GM18873 (cell line): ENCODE results near the gene PARD3.

Experiments
- ATAC-seq: cut with Tn5 transposase; IDR thresholded peaks from one replicate; pipeline ENCODE4 v1.9.1; 2021; ENCODE audit warnings: mild to moderate bottlenecking, moderate library complexity, moderate number of reproducible peaks; ENCODE audit not compliant: unreplicated experiment, low FRiP score

The PARD3 gene

DNA sequence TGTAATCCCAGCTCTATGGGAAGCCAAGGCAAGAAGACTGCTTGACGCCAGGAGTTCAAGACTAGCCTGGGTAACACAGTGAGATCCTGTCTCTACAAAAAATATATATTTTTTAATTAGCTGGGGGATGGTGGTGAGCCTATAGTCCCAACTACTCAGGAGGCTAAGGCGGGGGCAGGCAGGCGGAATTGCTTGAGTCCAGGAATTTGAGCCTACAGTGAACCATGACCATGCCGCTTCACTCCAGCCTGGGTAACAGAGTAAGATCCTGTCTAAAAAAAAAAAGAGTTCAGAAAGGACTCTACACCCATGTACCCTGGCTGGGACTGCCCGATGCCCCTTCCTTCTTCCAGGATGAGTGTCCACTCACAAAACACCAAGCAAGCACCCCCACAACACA, 648.7 kb downstream of the PARD3 start:
- ATAC-seq, result no peak

- ATAC-seq, result no peak
Measured at GRCh38 chr10:34164029-34164428, 651.1 kb downstream of the PARD3 start.

DNA sequence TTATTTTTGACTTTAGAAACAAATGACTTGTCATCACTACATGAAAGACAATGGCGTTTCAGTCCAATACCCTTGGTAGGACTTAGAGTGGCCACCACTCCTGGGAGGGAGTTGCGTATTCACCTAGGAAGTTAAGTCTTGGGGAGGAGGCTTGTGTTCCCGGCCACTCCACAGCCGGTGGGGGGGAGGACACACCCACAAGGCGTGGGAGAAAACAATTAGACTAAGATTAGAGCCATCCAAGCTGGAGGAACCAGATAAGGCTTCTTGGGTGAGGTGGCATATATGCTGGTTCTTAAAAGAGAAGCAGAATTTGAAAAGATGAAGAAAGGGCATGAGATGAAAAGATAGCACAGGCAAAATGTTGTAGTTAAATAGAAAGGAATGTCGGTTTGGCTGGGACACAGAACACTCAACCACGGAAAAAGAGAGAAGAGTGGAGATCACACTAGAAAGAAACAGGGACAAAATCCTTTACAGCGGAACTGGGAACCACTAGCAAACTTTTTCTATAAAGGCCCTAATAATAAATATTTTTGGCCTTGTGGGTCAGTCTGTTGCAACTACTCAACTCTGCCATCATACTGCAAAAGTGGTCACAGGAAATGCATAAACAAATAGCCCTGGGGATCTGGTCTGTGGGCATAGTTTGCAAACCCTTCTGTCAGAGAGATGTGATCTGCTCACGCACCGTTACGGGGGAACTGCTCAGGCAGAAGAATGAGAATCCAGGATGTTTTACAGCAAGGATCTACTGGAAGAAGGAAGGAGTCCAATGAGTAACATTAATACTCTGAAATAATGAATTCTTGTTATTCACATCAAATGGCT, 651.8 kb downstream of the PARD3 start:
- ATAC-seq, result no peak

DNA sequence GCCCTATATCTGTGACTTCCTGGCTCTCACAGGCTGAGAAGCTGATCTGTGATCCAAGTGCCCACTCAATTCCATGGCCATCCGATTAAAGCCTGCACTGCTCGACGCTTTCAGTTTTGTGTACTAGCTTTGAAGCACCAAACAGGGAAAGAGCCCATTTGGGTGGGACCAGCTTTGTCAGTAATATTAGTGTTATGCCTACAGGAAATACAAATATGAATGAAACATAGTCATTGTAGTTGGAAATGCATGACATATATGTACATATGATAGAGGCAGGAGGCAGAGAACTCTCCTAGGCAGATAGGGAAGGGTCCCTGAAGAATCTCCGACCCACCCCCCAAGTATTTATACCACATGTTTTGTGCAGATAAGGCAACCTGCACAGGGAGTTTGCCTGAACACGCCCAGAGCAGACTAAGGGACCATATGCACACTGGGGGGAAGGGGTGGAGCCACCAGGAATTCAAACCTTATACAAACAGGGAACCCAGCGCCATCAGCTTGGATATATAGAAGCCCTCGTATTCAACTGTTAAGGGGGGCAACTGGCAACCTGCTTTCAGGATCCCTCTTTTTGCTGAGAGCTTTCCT, 653.2 kb downstream of the PARD3 start:
- no peak for ATAC-seq

GRCh38 chr10:34160595-34160994, 654.5 kb downstream of the PARD3 start:
- no peak for ATAC-seq

DNA sequence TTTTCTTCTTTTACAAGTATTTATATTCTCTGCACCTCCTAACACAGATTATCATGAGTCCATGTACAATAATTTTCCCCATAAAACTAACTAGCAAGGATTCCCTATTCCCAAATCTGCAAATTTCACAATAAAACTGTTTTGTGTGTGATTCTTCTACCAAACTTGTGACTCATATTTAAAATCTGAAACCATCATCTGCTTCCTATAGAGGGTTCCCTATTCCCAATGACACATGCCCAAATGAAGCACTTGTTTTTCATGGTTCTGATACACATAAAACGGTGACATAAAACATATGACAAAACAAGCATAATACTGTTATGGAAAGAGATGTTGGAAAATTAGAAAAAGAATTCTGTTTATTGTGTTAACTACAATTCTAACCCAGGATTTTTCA, 657.6 kb downstream of the PARD3 start:
- no peak for ATAC-seq

- ATAC-seq, result no peak
Measured at GRCh38 chr10:34156781-34157425, 658.2 kb downstream of the PARD3 start.

DNA sequence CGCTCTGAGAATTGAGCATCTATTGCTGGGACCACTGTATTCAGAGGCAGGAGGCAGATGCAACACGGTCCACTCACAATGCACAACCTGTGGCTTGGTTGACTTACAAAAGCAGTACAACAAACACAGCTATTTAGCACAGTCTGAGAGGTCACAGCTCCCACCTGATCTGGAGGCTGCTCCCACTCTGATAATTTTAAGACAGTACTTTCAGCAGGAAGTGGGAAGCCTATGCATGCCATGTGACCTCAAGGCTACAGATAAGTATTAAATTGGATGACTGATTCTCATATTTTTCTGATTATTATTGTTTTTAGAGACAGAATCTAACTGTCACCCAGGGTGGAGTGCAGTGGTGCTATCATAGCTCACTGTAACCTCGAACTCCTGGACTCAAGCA, 659.3 kb downstream of the PARD3 start:
- ATAC-seq, result no peak

DNA sequence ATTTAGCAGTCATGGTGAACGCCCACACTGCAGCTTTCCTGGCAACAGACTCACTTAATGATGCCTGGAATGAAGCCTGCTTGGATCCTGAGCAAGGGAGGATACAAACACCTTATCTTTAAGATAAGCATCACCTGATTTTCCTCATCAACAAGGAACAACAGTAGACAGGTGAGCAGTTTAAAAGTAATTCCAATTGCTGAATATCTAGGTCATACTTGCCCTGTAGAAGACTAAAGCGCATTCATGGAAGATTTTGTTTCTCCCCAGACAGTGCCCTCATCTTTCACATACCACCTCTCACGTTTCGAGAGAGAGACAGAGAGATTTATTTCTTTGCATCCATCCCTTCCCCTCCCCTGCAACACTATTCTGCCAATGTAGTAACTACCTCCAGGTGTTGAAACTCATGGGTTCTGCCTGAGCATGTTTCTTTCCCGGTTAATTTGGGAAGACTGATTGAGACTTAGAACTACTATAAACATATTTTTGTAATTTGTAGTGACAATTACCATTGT, 660.7 kb downstream of the PARD3 start:
- no peak for ATAC-seq

DNA sequence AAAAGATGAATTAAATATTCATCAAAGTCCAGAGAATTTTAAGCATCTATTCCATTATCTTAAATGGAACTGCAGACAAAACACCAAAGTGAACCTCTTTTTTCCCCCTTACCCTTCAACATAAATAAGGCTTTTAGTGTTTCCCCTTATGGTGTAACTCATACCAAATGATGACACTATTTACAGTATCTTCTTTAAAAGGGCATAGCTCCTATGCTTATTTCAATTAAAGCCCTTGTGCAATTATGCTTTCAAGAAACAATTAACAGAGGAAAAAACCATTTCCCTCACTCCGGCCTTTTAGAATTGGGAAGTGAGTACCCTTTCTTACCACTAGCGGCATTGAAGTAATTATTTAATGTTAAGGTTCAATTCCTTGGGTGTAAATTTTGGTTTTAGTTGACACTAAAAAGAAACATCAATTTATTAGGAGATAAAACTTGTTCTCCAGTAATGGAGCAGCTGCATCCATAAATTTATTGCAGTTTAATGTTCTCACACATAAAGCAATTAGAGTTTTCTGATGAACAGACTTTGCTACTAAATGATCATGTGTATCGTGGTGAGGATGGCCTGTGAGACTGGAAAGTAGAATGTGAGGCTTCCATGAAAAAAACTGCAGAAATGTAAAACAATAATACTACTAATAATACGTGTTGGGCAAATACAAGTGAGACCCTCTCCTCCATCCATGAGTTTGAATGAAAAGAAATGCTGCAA, 661.3 kb downstream of the PARD3 start:
- ATAC-seq, result no peak

GRCh38 chr10:34152434-34152833, 662.7 kb downstream of the PARD3 start:
- ATAC-seq, result no peak

GRCh38 chr10:34151931-34152330, 663.2 kb downstream of the PARD3 start:
- ATAC-seq, result no peak

DNA sequence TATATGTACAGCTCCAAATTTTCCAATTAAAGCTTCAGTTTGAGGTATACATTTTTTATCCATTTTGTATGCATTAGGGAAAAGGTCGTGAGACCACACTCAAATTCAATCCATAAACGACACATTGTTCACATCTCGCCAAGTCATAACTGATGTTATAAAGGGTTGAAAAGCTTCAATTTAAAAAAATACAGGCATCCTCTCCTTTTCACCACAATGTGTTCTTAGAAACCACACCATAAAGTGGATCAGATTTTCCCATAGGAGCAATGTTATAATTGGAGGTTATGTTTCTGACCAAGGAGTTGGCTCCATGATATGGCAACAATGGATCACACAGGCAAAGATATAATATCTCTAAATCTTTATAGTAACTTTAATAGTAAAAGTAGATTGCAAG, 663.6 kb downstream of the PARD3 start:
- ATAC-seq, result no peak

- ATAC-seq, result no peak
Measured at GRCh38 chr10:34150103-34150502, 665.0 kb downstream of the PARD3 start.

- no peak for ATAC-seq
Measured at GRCh38 chr10:34148305-34148657, 666.8 kb downstream of the PARD3 start.

DNA sequence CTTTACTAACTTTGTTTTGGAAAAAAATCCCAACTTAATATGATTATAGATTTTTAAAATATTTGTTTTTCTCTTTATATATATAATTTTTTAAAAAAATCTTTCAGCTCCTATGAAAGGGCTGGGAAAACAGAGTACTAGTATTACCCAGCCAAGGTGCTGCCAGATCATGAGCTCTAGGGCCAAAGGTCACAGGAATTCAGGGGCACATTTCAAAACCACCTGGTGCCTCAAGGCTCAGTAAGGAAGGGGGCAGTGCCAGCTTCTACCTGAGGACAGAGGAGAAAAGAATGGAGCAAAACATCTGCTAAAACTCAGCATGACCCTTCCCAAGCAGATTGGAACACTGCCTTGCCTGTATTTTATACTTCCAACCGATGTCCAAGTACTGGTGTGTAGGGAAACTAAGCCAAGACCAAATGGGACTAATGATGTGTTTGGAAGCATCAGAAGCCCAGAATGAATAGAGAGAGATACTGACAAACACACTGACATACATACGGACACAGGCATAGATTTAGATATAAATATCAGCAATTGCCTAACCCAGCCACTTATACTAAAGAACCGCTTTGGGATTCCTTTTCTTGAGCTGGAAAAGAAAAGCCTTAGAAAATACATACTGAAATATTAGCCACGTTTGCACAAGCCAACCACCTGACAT, 667.3 kb downstream of the PARD3 start:
- no peak for ATAC-seq

GRCh38 chr10:34145715-34146114, 669.4 kb downstream of the PARD3 start:
- ATAC-seq, result no peak

- ATAC-seq, result no peak
Measured at GRCh38 chr10:34143466-34143865, 671.6 kb downstream of the PARD3 start.

DNA sequence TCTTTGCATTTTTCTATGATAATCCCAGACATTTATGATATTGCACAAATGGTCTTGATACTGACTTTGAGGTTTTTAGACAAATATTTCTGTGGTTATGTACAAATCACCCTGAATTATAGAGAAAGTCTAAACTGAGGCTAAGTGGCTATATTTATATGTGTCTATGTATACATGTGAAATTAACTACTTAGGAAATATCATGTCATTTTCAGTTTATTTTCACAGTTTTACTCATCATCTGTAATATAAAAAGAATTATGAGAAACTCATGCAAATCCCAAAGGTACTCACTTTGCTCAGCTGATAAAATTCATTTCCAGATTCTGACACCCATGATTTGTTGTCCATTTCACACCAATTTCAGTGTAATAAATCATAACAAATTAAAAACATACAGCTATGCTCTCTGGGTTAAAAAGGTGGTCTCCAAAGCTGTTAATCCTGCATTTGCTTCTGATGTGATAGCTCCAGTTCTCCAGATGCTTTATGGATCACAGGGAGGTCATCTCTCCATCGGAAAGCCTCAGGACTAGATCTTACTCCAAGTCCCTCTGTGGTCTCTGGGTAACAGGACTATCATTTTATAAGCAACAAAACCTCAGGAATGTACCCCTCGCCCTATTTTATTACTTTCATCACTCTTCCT, 673.9 kb downstream of the PARD3 start:
- ATAC-seq, result no peak

GRCh38 chr10:34139559-34139958, 675.5 kb downstream of the PARD3 start:
- ATAC-seq, result no peak
